ENCODE measurements around the gene ZNF106.

Gene ZNF106

DNA sequence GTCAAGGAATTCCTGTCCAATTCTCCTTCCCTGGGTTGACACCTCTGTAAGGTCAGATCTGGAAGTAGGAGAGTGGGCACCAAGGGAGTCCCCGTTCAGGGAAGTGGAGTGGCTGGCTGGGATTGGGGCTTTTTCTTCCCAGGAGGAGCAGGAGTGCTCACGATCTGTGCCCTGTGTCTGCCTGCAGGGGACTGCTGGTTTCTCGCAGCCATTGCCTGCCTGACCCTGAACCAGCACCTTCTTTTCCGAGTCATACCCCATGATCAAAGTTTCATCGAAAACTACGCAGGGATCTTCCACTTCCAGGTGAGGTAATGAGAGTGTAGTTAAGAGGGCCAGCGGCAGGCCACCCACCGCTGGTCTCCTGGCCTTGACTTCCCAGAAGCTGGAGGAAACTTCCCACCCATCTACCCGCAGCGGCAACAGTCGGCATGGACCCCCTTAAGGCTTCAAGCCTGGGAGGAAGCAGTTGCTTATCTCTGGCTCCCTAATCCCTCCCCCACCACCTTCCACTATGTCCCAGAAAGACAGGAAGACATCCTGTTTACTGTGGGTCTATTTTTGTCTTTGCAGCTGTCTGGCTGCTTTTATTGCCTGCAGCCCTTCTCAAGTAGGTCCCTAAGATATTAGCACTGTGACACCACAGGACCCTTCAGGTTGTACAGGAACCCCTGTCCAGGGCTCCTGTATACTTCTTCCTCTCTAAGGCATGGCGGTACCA is 104.8 kb downstream of the ZNF106 start:
- H3K4me3 ChIP-seq (ENCODE audit: low read depth, low read length): no peak overlapping the region
- TF ChIP-seq, protein P1, sequence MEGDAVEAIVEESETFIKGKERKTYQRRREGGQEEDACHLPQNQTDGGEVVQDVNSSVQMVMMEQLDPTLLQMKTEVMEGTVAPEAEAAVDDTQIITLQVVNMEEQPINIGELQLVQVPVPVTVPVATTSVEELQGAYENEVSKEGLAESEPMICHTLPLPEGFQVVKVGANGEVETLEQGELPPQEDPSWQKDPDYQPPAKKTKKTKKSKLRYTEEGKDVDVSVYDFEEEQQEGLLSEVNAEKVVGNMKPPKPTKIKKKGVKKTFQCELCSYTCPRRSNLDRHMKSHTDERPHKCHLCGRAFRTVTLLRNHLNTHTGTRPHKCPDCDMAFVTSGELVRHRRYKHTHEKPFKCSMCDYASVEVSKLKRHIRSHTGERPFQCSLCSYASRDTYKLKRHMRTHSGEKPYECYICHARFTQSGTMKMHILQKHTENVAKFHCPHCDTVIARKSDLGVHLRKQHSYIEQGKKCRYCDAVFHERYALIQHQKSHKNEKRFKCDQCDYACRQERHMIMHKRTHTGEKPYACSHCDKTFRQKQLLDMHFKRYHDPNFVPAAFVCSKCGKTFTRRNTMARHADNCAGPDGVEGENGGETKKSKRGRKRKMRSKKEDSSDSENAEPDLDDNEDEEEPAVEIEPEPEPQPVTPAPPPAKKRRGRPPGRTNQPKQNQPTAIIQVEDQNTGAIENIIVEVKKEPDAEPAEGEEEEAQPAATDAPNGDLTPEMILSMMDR (IDR thresholded peaks at IDR 0.05; ENCODE audit: borderline replicate concordance, insufficient read depth, low read depth, low read length): no peak

DNA sequence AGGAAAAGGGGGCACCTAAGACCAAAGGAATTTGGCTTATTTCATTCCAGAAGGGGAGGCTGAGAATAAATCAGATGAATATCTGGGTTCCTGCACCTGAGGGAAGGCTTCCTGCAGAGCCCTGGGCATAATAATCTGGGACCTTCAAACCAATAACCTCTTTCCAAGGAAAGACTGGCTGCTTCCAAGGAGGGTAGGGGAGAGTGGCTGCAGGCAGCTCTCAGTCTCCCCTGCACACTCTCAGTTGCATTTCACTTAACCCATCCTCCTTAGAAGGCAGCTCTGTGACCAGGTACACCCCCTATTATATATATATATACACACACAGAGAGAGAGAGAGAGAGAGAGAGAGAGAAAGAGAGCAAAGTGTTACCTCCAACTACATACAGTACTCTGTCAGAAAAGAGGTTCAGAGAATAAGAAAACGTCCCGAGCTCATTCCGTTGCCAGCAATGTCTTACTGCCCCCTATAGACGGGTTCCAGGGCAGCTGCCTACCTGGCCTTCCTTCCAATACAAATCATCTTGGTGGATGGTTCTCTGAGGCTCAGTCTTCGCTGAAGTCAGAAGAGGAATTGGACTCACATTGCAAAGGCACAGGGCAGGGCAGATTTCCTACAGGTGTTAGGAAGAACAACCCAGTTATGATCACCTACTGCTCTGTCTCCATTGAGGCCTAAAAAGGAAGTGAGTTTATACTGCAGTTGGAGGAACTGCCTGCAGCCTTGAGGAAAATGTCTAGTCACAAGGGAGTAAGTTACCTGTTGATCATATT is 105.5 kb downstream of the ZNF106 start:
- H3K4me3 ChIP-seq (ENCODE audit: low read depth, low read length): no peak overlapping the region
- TF ChIP-seq, protein P1 (IDR thresholded peaks at IDR 0.05; ENCODE audit: borderline replicate concordance, insufficient read depth, low read depth, low read length): peak; percentile 72

DNA sequence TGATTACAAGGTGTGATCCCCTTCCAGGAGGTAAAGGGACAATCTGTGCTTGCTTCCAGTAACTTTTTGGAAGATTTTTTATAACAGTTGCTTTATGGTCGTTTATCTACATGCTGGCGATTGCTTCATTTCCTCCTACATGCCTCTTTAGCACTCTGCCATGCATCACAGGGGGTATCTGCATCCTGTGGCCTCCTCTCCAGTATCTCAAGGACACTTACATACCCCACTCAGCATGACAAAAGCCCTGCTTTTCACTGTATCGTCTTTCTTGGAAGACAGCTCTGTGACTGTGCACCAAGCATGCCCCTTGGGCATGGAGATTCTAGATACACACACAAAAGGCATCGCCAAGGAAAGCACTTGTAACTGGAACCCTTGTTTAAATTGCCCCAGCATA is 106.3 kb downstream of the ZNF106 start:
- no peak overlapping the region for H3K4me3 ChIP-seq (ENCODE audit: low read depth, low read length)
- TF ChIP-seq, protein P1 (IDR thresholded peaks at IDR 0.05; ENCODE audit: borderline replicate concordance, insufficient read depth, low read depth, low read length): no peak

DNA sequence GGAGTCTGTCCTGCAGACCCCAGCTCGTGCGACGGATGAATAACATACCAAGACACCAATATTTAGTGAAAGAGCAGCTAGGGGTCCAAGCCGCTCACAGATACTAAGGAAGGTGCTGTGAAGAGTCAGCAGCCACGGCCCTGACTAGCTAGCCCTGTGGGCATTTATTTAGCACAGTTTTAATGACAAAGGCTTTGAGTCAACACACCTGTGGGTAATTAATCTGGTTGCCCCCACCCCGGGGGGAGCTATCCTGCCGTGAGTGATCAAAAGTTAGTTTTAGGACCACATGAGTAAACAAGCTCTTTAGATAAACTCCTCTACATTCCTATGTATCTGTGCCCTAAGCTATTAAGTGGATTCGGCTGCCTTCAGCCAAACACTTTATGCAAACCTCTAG is 112.9 kb downstream of the ZNF106 start:
- no peak overlapping the region for H3K4me3 ChIP-seq (ENCODE audit: low read depth, low read length)
- TF ChIP-seq, protein P1 (IDR thresholded peaks at IDR 0.05; ENCODE audit: borderline replicate concordance, insufficient read depth, low read depth, low read length): no peak

DNA sequence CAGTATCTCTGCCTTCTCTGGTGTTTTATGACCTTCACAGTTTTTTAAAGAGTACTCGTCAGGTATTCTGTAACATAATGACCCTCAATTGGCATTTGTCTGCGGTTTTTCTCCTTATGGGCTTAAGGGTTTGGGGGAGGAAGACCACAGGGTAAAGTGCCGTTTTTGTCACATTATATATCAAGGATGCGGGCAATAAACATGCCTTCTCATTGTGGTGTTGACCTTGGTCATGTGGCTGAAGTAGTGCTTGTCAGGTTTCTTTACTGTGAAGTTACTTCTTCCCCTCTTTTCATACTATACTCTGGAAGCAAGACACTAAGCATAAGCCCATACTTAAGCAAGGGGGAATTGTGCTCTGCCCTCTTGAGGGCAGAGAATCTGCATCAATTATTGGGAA is 115.0 kb downstream of the ZNF106 start:
- no peak overlapping the region for H3K4me3 ChIP-seq (ENCODE audit: low read depth, low read length)
- TF ChIP-seq, protein P1 (IDR thresholded peaks at IDR 0.05; ENCODE audit: borderline replicate concordance, insufficient read depth, low read depth, low read length): no peak

DNA sequence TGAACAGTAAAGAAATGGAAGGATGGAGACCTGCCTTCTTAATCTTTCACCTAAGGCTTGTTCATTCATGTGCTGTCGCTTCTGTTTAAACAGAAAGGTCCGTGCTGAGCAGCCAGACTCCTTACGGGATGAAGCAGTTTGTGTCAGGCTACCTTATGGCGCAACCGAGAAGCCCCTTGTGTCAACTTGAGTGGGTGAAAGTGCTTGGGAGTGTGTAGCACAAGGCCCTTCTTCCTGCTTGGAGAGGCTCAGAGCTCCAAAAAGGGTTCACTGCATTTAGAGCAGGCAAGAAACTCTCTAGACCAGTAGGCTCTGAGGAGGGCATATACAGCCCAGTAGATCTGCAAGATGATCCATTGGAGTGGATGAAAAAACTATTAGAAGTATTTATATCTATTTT is 115.7 kb downstream of the ZNF106 start:
- H3K4me3 ChIP-seq (ENCODE audit: low read depth, low read length): no peak overlapping the region
- TF ChIP-seq, protein P1 (IDR thresholded peaks at IDR 0.05; ENCODE audit: borderline replicate concordance, insufficient read depth, low read depth, low read length): no peak

DNA sequence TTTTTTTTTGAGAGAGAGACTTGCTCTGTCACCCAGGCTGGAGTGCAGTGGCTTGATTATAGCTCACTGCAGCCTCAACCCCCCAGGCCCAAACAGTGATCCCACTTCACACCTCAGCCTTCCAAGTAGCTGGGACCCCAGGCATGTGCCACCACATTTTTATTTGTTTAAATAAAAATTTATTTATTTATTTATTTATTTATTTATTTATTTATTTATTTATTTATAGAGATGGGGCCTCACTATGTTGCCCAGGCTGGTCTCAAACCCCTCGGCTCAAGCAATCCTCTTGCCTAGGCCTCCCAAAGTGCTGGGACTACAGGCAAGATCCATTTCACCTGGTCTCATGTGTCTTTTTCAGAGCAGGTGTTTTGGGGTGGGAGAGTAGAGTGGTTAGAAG is 116.1 kb downstream of the ZNF106 start:
- TF ChIP-seq, protein P1 (IDR thresholded peaks at IDR 0.05; ENCODE audit: borderline replicate concordance, insufficient read depth, low read depth, low read length): no peak
- no peak overlapping the region for H3K4me3 ChIP-seq (ENCODE audit: low read depth, low read length)

Data from GM12875 (cell line).